ES-I3 (cell line): ENCODE measurements around the gene TLR10.
"Not testable (repeated sequence)": the region's sequence is repeated elsewhere in the genome, so short reads cannot be mapped to it uniquely, and the experiment has no call there.

Experiments used
- H3K36me3 ChIP-seq: 2 replicates; pipeline ENCODE4 v1.6.1; 2013; ENCODE audit warnings: mild to moderate bottlenecking, low read length, control low read depth, moderate library complexity; ENCODE audit not compliant: insufficient read depth
- H3K4me1 ChIP-seq: 2 replicates; pipeline ENCODE4 v1.6.1; 2013; ENCODE audit warnings: mild to moderate bottlenecking, control low read depth, low read length; ENCODE audit not compliant: insufficient read depth
- H3K9ac ChIP-seq: 2 replicates; pipeline ENCODE4 v1.6.1; 2013; ENCODE audit warnings: low read depth, mild to moderate bottlenecking, low read length, moderate library complexity
- H3K9me3 ChIP-seq: 2 replicates; pipeline ENCODE4 v1.6.1; 2013; ENCODE audit warnings: mild to moderate bottlenecking, low read length, moderate library complexity; ENCODE audit not compliant: control insufficient read depth, insufficient read depth

Gene TLR10

GRCh38 chr4:38785041-38785790, 2.4 kb upstream of the TLR10 start:
- H3K4me1 ChIP-seq: no peaks in the 10 kb centered on the region
- no peak overlapping the region for H3K9ac ChIP-seq

GRCh38 chr4:38784141-38784540, 1.4 kb upstream of the TLR10 start:
- Histone ChIP-seq H3K36me3 (no peaks in the 10 kb centered on the region), H3K4me1 (no peaks in the 10 kb centered on the region), H3K9me3 (no peaks in the 10 kb centered on the region), H3K9ac (no peak overlapping the region)

More at GRCh38 chr4:38785041-38785790, 2.4 kb upstream of the TLR10 start:
- no peaks in the 10 kb centered on the region for H3K36me3 ChIP-seq
- no peaks in the 10 kb centered on the region for H3K9me3 ChIP-seq

DNA sequence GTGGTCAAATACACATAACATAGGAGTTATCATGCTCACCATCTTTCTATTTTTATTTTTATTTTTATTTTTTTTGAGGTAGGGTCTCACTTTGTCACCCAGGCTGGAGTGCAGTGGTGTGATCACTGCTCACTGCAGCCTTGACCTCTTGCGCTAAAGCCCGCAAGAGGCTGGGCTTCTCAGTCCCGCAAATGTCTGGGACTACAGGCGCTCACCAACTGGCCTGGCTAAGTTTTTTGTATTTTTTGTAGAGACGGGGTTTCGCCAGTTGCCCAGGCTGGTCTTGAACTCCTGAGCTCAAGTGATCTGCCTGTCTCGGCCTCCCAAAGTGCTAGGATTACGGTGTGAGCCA, 295 bp upstream of the TLR10 start:
- Histone ChIP-seq H3K36me3 (no peaks in the 10 kb centered on the region), H3K9ac (no peak overlapping the region), H3K9me3 (no peaks in the 10 kb centered on the region), H3K4me1 (no peaks in the 10 kb centered on the region)

DNA sequence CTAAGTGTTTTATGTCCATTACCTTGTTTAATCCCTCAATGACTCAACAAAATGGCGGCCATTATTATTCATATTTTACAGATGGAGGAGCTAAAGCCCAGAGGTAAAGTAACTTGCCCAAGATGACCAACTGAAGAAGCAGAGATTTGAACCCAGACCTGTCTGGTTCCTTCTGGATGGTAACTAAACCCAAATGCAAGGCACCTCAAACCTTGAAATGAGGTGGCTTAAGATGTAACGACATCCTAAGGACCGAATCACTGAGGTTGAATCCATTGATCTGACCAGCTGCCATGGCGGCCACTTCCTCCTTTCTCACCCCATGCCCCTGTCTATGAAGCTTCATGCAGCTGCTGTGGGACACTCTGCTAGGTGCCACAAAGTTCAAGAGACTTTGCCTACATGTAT, 932 bp downstream of the TLR10 start:
- Histone ChIP-seq H3K9me3 (no peaks in the 10 kb centered on the region), H3K36me3 (no peaks in the 10 kb centered on the region), H3K4me1 (no peaks in the 10 kb centered on the region), H3K9ac (no peak overlapping the region)

- H3K9me3 ChIP-seq: no peaks in the 10 kb centered on the region
- no peaks in the 10 kb centered on the region for H3K36me3 ChIP-seq
- no peaks in the 10 kb centered on the region for H3K4me1 ChIP-seq
- no peak overlapping the region for H3K9ac ChIP-seq
These were observed 1.8 kb downstream of the TLR10 start for GRCh38 chr4:38780833-38781484.

DNA sequence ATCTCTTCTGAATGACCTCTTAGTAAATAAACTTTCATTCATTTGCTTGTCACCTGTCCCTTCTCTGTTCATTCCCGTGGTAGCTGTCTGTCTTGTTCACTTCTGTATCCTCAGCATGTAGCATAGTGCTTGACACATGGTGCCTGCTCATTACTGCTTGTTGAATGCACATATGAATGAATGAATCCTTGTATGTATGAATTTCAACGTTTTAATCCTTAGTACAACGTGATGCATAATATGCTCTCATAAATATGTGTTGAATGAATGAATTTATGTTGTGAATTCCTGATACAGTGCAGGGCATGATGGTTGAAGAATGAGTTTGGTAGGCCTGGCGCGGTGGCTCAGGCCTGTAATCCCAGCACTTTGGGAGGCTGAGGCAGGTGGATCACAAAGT, 3.0 kb downstream of the TLR10 start:
- H3K9me3 ChIP-seq: no peaks in the 10 kb centered on the region
- H3K36me3 ChIP-seq: no peaks in the 10 kb centered on the region
- H3K9ac ChIP-seq: no peak overlapping the region
- H3K4me1 ChIP-seq: no peaks in the 10 kb centered on the region

- H3K9me3 ChIP-seq, H3K36me3 ChIP-seq, H3K9ac ChIP-seq, H3K4me1 ChIP-seq: not testable (repeated sequence)
These were observed 4.9 kb downstream of the TLR10 start for GRCh38 chr4:38777925-38778324.

- no peak overlapping the region for H3K9ac ChIP-seq
- H3K36me3 ChIP-seq: no peaks in the 10 kb centered on the region
- no peaks in the 10 kb centered on the region for H3K9me3 ChIP-seq
- H3K4me1 ChIP-seq: no peaks in the 10 kb centered on the region
These were observed 7.5 kb downstream of the TLR10 start for GRCh38 chr4:38775326-38775725.

GRCh38 chr4:38774181-38774955, 8.4 kb downstream of the TLR10 start:
- Histone ChIP-seq H3K36me3 (no peaks in the 10 kb centered on the region), H3K4me1 (no peaks in the 10 kb centered on the region), H3K9me3 (no peaks in the 10 kb centered on the region), H3K9ac (no peak overlapping the region)

DNA sequence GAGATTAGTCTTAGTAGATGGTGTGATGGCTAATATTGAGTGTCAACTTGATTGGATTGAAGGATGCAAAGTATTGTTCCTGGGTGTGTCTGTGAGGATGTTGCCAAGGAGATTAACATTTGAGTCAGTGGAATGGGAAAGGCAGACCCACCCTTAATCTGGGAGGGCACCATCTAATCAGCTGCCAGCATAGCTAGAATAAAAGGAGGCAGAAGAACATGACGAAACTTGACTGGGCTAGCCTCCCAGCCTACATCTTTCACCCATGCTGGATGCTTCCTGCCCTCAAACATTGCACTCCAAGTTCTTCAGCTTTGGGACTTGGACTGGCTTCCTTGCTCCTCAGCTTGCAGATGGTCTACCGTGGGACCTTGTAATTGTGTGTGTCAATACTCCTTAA, 12.5 kb downstream of the TLR10 start:
- not testable (repeated sequence) for H3K9ac ChIP-seq, H3K9me3 ChIP-seq, H3K4me1 ChIP-seq, H3K36me3 ChIP-seq

GRCh38 chr4:38769857-38770256, 12.9 kb downstream of the TLR10 start:
- Histone ChIP-seq H3K4me1 (no peaks in the 10 kb centered on the region), H3K9me3 (no peaks in the 10 kb centered on the region), H3K9ac (no peak overlapping the region), H3K36me3 (no peaks in the 10 kb centered on the region)

GRCh38 chr4:38769441-38769840, 13.3 kb downstream of the TLR10 start:
- Histone ChIP-seq H3K9ac (no peak overlapping the region), H3K9me3 (no peaks in the 10 kb centered on the region)

DNA sequence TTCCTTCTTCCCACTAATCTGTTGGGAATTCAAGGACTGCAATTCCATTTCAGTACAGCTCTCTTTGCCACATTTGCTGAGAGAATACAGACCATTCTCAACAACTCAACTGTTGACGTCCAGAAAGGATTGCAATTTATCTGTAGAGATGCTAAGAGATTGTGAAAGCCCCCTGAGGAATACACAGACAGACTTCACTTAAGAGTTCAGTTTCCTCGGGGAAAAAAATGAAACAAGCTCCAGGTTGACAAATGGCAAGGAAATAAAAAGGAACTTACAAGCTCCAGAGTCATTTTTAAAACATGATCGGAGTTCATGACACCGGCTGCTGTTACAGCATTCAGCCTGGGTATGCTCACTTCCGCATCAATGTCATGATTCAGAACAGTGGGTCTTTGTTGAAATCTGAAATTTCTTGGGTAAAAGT, 13.8 kb downstream of the TLR10 start:
- H3K9me3 ChIP-seq: no peaks in the 10 kb centered on the region
- no peak overlapping the region for H3K9ac ChIP-seq
- no peaks in the 10 kb centered on the region for H3K36me3 ChIP-seq
- no peaks in the 10 kb centered on the region for H3K4me1 ChIP-seq

More at GRCh38 chr4:38769441-38769840, 13.3 kb downstream of the TLR10 start:
- no peaks in the 10 kb centered on the region for H3K4me1 ChIP-seq
- no peaks in the 10 kb centered on the region for H3K36me3 ChIP-seq

GRCh38 chr4:38766940-38767339, 15.8 kb downstream of the TLR10 start:
- H3K9ac ChIP-seq, H3K36me3 ChIP-seq, H3K9me3 ChIP-seq, H3K4me1 ChIP-seq: not testable (repeated sequence)

- Histone ChIP-seq H3K4me1 (no peaks in the 10 kb centered on the region), H3K9me3 (no peaks in the 10 kb centered on the region), H3K36me3 (no peaks in the 10 kb centered on the region), H3K9ac (no peak overlapping the region)
These were observed 17.4 kb downstream of the TLR10 start for GRCh38 chr4:38765382-38765781.
